HT1080 (cell line): ENCODE results near the gene SELENOT. TPM values are rescaled to one million over a fixed set of nuclear protein-coding genes. Genes with fewer than 3 reads are reported as not detected.

Experiments
- DNase-seq: peaks from one replicate; pipeline ENCODE4 v3.0.0-alpha.2; 2015; ENCODE audit warnings: low read depth
- polyA plus RNA-seq, 2 experiments: library from polyadenylated mRNA; depleted of rRNA; stranded (reverse); fragments of >200 nt; gene quantifications; 2 replicates each; pipeline ENCODE4 v1.2.3, GENCODE V29; 2015
- total RNA-seq: library from RNA; depleted of rRNA; stranded (reverse); fragments of >200 nt; shearing (Covaris generic); gene quantifications from 2 replicates; pipeline ENCODE4 v1.2.3, GENCODE V29; 2014; rRNA removed

SELENOT gene, protein sequence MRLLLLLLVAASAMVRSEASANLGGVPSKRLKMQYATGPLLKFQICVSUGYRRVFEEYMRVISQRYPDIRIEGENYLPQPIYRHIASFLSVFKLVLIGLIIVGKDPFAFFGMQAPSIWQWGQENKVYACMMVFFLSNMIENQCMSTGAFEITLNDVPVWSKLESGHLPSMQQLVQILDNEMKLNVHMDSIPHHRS
- 239 and 348 TPM in 2 replicates for total RNA-seq
- 248 and 308 TPM in 2 replicates for polyA plus RNA-seq (2015; cell fraction: cytosol; rRNA removed)
- 111 and 115 TPM in 2 replicates for polyA plus RNA-seq (2015; cell fraction: nucleus; rRNA removed)

DNA sequence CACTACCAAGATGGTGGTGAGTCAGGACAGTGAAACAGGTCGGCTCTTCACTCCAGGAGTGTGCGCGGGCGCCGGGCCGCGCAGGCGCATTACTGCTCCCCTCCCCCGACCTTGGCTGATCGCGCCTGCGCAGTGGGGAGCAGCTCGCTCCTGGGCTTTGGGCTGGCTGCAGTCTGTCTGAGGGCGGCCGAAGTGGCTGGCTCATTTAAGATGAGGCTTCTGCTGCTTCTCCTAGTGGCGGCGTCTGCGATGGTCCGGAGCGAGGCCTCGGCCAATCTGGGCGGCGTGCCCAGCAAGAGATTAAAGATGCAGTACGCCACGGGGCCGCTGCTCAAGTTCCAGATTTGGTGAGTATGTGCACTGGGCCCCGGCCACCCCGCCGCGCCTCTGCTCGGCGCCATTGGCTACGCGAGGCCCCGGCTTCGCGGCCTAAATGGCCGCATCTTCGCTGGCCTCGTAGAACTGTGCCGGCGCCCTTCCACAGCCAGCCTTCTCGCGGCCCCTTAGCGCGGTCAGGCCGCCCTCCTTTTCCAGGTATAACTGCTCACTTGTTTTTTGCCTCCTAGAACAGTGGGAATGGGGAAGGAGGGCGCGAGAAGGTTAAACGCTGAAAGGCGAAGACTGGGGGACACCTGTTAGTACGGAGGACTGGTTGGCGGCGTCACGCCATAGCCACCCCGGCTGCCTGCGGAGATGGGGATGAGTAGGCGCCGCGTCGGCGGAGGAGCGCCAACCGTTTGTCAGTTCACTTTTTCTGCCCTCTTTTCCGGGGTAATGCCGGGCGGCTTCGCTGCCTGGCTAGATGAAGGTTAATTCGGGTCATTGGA lies at the start of gene SELENOT:
TSS of gene SELENOT (plus strand) at position 169 of the 827 bp plus-strand sequence. CDS start at position 211, 42 bp downstream.
- peak; percentile 99 for DNase-seq

DNA sequence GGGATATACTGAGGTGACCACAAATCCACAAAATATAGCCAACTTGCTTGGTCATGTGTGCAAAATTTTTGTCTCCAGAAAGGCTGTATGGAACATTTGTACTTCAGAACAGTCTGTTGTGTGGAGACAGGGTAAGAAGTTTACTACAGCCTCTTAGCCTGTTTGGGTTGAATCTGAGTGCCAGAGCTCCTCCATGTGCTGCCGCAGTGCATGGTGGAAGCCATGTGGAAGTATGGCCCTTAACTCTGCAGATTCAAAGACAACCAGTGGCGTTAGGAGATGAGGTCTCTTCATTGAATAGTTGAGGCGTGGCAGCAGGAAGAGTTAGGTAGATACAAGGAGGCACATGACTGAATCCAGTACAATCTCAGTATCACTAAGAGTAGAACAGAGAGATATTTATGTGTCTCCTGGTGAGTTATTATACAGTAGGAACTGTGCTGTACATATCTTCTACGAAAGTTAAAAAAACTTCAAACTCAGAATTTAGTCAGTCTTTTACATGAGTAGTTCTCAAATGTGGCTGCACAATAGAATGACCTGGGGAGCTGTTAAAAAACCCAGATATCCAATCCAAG lies 47.2 kb upstream of the SELENOT start:
- DNase-seq, result no peak

DNA sequence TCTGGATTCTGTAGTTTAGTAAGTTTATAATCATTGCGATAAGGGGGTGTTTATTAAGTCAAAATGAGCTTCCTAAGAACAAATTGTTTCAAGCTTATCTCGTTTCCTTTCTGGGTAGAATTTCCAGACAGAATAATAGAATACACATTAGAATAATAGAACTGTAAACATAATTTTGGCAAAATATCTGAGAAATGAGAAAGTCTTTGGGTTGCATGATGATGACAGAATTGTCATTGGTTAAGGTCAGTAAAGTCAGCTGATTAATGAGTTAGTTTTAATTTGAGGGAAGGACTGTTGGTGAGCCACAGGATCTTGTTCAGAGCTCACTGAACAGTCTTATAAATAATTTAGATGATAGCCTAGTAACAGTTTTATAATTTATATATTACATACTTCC lies 46.3 kb upstream of the SELENOT start:
- no peak for DNase-seq

DNA sequence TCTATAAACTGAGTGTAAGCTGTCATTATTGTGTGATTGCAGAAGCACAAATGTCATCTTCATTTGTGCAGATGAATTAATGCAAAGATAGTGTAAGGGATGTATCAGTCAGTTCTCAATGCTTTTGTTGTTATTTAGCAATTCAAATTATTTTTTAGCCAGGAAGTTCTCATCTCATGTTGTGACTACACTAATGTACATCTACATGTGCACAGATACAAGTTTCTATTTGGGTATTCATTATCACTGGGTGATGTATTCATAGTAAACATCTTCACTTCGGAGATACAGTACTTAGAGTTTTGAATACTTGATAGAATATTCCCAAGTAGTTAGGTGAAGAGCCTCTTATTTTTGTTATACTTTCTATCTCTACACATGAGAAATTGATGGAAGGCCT lies 45.4 kb upstream of the SELENOT start:
- DNase-seq, result no peak

DNA sequence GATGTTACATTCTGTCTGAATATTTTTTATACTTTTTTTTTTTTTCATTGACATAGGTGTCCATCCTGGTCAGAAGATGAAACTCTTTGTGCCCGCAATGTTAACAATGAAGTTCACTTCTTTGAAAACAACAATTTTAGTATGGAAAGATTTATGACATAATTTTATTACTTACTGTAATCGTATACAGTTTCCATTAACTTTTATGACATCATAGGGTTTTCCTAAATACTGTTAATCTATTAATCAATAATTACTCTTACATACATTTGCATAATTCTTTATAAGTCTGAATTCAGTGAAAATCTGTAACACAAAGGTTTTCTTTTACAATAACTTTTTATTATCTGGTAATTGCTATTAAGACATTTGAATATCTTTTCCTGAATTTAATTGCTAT lies 38.9 kb upstream of the SELENOT start:
- no peak for DNase-seq

DNA sequence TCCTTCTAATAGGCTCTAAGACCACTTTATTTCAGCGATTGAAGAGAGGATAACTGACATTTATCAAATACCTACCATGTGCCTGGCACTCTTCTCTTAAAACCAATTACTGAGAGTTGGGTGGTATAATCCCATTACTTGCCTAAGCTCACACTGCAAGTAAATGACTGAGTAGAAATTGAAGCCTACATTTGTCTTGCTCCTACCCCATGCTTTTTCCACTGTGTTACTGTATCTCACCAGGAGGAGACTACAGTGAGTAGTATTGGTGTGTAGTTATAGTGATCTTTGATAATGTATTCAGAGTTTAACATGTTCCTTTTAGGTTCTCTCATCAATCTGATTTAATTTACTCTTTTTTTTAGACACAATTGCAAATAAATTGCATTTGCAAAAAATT lies 35.8 kb upstream of the SELENOT start:
- DNase-seq, result no peak

DNA sequence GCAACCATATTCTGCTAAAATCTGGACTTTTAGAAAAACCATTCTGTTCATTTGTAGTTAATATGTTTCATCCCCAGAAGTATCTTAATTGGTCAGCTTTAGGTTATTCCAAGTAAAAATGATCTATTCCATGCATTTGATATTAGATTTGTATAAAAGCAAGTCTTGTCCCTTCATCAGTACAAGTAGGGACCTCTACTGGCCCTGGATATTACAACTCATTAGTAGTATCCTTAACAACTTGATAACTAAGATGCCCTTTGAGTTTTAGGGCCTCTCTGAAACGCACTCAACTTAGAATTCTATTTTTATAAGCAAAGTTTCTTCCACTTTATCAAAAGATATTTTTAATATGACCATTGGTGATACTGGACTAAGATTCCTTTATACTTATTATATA lies 25.3 kb upstream of the SELENOT start:
- DNase-seq, result no peak

DNA sequence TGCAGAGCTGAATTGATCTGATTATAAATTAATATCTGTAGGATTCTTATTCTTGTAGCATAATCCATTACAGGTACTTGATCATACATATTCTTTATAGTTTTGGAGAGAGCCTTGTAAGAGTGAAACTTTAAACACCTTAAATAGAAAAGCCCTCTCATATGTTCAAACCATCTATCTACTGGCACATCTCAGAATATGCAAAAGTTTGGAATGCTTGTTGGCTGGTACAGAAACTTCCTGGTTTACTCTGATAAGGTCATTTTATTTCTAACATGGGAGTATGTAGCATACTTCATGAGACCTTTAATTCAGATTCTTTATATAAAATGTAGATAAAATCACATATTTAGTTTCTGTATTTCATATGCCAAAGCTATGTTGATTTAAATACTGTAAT lies 21.9 kb upstream of the SELENOT start:
- no peak for DNase-seq

DNA sequence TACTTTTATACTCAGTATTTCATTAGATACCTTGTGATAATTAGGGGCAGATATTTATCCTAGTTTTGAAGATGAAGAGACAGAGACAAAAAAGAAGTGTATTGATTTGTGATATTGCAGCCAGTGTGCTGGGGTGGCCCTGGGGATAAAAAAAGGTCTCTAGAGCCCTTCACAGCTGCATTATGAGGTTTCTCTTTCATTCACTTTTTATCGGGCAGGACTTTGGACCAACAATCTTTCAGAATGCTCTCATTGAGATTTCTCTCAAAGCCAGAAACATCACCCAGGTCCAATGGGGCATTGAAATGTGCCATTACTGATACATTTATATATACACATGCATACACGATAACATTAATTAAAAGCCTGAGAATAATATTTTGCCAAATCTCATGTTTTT lies 20.5 kb upstream of the SELENOT start:
- no peak for DNase-seq

DNA sequence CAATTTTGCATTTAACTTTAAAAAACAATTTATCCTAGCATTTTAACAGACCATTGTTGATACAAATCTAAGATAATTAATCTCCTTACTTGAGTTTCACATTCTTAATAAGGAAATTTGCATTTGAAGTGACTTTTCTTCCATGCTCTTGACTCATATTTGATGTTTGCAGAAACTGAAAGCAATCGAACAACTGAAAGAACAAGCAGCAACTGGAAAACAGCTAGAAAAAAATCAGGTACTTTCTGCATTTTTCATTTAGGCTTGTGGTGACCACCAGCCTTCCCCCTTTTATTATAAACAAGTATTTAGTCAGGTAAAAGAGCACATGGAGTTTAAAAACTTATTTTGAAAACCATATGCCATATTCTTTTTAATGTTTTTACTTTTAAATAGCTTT lies 20.1 kb upstream of the SELENOT start:
- DNase-seq, result no peak

DNA sequence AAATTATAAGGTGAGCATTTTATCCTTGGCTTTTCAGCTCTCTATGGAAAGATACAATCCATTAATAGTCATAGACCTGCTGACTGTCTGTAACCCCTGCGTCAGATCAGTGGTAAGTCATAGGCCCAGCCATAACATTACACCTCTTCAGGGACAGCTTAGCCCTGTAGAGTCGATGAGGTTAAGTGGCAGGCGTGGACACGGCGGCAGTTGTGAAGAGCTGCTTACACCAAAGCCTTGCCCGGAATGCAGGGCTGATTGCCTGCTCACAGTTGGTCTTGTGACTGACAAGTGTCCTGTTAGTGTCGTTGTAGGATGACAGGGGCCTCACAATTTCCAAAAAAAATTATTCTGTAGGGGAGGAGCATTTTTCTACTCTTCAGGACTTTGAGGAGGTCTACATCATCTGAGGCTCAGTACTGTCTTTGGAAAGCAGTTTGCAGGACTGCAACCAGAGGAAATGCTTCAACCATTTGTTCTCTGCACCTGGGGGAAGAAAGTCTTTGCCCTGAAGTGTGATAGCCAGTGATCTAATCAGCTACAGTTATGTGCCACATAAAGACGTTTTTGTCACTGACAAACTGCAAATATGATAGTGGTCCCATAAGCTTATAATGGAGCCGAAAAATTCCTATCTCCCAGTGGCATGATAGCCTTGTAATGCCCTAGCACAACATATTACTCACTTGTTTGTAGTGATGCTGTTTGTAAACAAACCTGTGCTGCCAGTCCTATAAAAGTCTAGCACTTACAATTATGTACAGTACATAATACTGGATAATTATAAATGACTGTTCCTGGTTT lies 14.9 kb upstream of the SELENOT start:
- no peak for DNase-seq

DNA sequence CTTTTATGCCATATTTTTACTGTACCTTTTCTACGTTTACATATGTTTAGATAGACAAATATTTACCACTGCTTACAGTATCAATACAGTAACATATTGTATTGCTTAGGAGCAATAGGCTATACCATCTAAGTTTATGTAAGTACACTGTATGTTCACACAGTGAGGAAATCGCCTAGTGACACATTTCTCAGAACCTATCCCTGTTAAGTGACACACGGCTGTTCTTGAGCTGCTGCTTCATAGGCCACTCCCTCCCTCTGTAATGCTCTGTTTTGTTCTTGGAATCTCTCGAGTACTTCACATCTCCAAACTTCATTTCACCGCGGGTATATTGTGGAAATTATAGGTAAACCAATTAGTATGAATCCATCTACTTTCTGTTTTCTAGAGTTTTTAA lies 13.4 kb upstream of the SELENOT start:
- DNase-seq, result no peak

DNA sequence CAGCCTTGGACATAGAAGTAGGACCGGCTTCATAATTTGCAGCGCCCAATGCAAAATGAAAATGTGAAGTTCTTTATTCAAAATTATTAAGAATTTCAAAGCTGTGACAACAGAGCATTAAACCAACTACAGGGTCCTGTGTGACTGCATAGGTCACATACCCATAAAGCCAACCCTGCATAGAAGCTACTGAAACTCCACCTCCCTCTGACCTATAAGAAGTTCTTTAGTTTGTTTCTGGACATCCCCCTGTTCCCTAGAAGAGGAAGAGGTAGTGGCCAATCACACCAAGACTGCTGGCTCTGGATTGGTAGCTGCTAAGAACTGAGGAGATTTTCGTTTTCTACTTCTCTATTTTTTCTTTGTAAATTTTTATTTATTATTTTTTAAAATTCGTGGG lies 9.0 kb upstream of the SELENOT start:
- no peak for DNase-seq

DNA sequence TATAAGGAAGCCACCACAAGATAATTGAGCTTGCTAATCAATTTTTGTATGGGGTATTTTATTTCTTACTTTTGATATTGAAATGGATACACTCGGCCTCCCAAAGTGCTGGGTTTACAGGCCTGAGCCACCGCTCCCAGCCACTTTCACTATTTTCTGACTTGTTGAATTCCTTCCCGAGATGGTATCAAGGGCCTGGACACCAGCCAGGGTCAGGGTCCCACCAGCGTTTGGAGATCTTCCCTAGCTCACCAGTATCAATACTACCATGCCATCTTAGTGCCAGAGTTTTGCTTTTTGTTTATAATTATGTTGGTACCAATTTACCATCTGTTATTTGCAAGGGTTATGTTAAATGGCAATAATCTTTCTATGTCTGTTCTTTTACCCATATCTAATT lies 5.5 kb upstream of the SELENOT start:
- no peak for DNase-seq

DNA sequence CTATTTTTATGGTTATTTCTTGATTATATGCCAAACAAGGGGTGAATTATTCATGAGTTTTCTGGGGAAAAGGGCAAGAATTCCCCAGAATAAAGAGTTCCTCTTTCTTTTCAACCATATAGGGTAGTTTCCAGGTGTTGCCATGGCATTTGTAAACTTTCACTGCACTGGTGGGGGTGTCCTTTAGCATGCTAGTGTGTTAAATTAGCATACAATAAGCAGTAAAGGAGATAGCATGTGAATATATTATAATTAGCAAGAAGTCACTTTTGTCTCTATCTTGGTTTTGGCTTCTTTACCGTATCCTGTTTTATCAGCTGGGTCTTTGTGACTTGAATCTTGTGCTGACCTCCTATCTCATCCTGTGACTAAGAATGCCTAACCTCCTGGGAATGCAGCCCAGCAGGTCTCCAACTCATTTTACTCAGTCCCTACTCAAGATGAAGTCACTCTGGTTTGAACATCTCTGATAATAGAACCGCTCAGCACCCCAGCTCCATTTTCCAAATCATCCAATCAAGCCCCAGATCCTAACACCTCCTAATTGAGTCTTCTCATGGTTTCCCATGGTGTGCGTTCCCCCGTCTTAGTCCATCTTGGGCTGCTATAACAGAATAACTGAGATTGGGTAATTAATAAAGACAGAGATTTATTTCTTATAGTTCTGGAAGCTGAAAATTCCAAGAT lies 3.4 kb upstream of the SELENOT start:
- peak; percentile 96 for DNase-seq

DNA sequence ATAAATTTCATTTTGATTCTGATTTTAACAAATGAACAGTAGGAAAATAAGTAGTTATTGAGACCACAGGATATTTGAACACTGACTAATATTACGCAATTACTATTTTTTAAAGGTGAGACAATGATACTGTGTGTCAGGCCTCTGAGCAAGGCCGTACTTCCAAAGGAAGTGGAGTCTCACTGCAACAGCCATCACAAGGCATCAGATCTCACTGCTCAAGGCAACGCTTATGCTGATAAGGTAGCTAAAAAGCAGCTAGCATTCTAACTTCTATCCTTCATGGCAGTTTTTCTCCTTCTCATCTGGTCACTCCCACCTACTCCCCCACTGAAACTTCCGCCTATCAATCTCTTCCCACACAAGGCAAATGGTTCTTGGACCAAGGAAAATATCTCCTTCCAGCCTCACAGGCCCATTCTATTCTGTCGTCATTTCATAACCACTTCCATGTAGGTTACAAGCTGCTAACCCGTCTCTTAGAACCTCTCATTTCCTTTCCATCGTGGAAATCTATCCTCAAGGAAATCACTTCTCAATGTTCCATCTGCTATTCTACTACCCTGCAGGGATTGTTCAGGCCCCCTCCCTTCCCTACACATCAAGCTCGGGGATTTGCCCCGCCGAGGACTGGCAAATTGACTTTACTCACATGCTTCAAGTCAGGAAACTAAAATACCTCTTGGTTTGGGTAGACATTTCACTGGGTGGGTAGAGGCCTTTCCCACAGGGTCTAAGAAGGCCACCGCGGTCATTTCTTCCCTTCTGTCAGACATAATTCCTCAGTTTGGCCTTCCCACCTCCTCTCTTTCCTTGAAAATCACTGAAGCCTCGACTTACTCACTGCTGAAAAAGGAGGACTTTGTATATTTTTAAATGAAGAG lies 2.2 kb upstream of the SELENOT start:
- DNase-seq, result peak; percentile 59

DNA sequence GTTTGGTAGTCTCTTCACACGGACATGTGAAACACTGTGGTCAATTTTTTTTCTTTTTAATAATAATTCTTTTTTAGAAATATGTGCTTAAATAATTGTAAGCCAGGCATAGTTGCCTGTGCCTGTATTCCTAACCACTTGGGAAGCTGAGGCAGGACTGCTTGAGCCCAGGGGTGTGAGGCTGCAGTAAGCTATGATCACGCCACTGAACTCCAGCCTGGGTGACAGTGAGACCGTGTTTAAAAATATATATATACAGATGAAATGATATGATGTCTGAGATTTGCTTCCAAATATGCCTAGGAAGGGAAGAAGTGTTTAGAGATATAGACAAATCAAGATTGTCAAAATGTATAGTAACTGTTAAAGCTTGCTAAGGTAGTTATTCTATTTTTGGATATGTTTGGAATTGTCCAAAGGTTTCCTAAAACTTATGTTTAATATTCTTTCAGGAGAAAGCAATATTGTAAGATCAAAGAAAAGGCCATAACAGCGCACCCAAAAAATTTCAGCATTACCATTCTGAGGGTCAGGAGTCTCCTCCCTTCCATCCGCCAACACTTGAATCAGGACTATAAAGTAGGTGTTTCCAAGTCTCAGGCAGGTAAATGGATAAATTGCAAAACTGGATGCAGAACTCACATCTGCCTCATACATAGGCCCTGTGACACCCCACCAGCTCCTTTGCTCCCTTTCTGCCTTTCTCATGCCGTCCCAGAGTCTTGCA lies 532 bp upstream of the SELENOT start:
- no peak for DNase-seq

DNA sequence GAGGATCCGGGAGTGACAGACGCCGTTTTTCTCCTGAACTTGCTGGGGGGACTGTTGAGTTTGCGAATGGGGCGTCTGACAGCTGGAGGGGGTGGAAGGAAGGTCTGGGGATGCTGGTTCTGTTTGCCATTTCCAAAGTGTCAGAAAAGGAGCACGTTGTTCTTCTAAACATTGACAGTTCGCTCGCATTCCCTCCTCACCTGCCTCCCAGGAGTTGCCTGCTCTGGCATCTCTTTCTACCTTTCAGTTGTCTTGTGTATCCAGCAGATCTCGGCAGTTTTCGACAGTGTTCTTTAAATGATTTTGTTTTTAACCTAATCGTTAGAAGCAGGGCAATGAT lies 829 bp downstream of the SELENOT start:
- DNase-seq, result no peak

DNA sequence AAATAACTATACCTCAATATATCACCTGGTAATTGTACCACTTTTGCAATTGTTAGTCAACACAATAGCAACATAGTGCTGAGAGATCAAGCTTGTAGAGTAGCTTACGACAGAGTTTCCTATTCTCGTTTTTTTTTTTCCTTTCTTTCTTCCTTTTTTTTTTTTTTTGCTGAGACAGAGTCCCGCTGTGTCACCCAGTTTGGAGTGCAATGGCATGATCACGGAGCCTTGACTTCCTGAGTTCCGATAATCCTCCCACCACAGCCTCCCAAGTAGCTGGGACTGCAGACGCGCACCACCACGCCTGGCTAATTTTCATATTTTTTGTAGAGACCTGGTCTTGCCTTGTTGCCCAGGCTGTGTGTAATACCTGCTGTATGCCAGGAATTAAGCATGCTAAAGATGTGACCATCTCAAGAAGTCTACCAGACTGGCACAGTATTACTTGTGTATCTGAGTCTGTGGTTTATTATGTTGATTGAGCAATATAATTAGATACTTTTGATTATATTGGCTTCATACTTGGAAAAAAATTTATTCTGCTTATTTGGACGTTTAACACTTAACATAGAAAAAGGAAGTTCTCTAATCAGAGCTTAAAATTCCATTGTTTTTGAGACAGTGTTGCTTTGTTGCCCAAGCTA lies 3.0 kb downstream of the SELENOT start:
- no peak for DNase-seq
